NB4 (cell line): ENCODE measurements around the gene C1orf232.

ENCODE experiments used
- MYC ChIP-seq: IDR thresholded peaks from 2 replicates; pipeline ENCODE4 v1.6.1; 2011; ENCODE audit warnings: low read depth, low read length
- POLR2A ChIP-seq: IDR thresholded peaks from 2 replicates; pipeline ENCODE4 v1.6.1; 2011; ENCODE audit warnings: mild to moderate bottlenecking; ENCODE audit not compliant: insufficient read length; ENCODE audit errors: extremely low read depth
- TF ChIP-seq, protein P1 (sequence below): IDR thresholded peaks from one replicate; pipeline ENCODE4 v1.5.1; 2012; ENCODE audit warnings: low read depth, low read length

DNA sequence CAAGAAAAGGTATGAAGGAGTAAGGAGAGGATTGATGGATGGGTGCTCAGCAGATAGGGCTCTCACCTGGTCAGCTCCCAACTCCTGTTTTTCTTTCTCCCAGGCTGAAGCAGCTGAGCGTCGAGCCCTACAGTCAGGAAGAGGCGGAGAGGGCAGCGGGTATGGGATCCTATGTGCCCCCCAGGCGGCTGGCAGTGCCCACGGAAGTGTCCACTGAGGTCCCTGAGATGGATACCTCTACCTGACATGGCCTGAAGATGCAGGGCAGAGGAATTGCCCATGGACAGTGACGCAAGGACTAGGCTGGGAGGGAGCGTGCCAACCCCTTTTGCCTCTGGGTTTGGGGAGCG is 1.7 kb upstream of the C1orf232 start:
- TF ChIP-seq, protein P1, sequence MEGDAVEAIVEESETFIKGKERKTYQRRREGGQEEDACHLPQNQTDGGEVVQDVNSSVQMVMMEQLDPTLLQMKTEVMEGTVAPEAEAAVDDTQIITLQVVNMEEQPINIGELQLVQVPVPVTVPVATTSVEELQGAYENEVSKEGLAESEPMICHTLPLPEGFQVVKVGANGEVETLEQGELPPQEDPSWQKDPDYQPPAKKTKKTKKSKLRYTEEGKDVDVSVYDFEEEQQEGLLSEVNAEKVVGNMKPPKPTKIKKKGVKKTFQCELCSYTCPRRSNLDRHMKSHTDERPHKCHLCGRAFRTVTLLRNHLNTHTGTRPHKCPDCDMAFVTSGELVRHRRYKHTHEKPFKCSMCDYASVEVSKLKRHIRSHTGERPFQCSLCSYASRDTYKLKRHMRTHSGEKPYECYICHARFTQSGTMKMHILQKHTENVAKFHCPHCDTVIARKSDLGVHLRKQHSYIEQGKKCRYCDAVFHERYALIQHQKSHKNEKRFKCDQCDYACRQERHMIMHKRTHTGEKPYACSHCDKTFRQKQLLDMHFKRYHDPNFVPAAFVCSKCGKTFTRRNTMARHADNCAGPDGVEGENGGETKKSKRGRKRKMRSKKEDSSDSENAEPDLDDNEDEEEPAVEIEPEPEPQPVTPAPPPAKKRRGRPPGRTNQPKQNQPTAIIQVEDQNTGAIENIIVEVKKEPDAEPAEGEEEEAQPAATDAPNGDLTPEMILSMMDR, result no peak
- no peak for TF ChIP-seq MYC
- no peak for TF ChIP-seq POLR2A
